ENCODE results near the gene FAM83B. TPM values are rescaled to one million over a fixed set of nuclear protein-coding genes. Genes with fewer than 3 reads are reported as not detected.

FAM83B gene
- total RNA-seq, 2 donors from 2014 or later = 36.6 to 62.8 TPM

DNA sequence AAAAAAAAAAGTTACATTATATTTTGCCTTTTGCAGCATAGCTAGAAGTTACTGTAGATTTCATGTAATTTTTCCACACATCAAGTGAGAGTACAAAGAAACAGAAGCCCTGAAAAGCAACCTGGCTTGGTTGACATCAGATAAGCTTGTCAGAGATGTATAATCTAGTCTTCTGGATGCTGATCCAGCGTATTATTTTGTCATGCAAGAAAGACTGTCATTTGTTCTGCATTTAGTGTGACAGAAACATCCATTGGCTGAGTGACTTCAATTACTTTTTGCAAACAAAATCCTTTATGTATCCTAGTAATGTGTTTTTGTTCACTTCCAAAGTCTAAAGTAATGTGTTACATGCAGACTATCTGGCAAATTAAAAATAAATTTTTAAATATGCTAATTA is 75.3 kb downstream of the FAM83B start:
- TF ChIP-seq CTCF (IDR thresholded peaks at IDR 0.05) = no peak
- H3K27me3 ChIP-seq = no peaks in the 10 kb centered on the region
- H3K9ac ChIP-seq (ENCODE audit: low read depth in 2 of 2, low read length in 2 of 2) = no peak overlapping the region
- intact Hi-C loops (cut with DNase I) = no loop called here
- no peak overlapping the region for H3K4me3 ChIP-seq
- no peaks in the 10 kb centered on the region for H3K36me3 ChIP-seq
- H3K9me3 ChIP-seq = no peaks in the 10 kb centered on the region
- no peaks in the 10 kb centered on the region for H3K4me1 ChIP-seq
- no peak for DNase-seq
- H3K27ac ChIP-seq = no peak overlapping the region

DNA sequence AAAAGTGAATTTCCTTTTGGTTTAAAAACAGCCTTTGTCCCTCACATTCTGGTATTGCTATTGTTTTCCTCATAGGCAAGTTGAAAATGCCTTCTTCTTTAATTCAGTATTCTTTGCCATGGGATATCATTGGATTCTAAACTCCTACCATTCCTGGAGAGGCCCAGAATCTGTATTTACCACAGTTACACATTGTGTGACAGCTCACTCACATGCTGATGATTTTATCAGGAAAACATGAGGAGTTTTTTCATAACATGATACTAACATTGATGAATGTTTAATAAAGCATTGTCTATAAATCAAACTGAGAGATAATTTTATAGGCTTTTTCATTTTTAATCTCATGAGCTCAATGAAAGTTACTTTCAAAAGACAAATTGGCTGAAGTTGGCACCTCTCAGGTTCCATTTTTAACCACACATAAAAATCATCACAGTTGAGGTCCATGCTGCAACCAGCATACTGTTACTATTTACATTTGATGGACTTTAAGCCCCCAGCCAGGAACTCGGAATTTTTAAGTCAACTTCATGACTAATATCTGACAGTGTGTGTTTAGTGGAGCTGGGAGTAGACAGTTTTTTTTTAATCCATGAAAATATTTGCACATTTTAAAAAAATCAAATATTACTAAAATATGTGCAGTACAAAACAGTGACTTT is 82.8 kb downstream of the FAM83B start:
- Histone ChIP-seq H3K27me3 (no peaks in the 10 kb centered on the region), H3K36me3 (no peaks in the 10 kb centered on the region), H3K27ac (no peak overlapping the region), H3K9ac (ENCODE audit: low read depth in 2 of 2, low read length in 2 of 2) (no peak overlapping the region), H3K9me3 (no peaks in the 10 kb centered on the region), H3K4me3 (no peak overlapping the region), H3K4me1 (no peaks in the 10 kb centered on the region)
- TF ChIP-seq CTCF (IDR thresholded peaks at IDR 0.05) = no peak
- intact Hi-C loops (cut with DNase I) = no loop called here
- no peak for DNase-seq

DNA sequence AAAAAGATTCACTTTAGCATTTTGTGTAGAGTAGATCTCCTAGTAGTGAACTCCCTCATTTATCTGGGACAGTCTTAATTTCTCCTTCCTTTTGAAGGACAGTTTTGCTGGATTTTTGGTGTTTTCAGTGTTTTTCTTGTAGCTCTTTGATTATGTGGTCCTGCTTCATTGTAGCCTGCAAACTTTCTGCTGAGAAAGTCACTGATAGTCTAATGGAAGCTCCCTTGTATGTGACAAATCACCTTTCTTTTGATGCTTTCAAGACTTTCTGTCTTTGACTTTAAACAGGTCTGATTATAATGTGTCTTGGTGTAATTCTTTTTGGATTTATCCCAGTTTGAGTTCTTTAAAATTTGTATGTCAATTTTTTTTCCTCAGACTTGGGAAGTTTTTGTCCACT is 86.1 kb downstream of the FAM83B start:
- DNase-seq = no peak
- H3K4me3 ChIP-seq = no peak overlapping the region
- no peaks in the 10 kb centered on the region for H3K27me3 ChIP-seq
- intact Hi-C loops (cut with DNase I) = no loop called here
- no peak overlapping the region for H3K27ac ChIP-seq
- no peak for TF ChIP-seq CTCF (IDR thresholded peaks at IDR 0.05)
- H3K9me3 ChIP-seq = no peaks in the 10 kb centered on the region
- H3K36me3 ChIP-seq = no peaks in the 10 kb centered on the region
- H3K4me1 ChIP-seq = no peaks in the 10 kb centered on the region
- no peak overlapping the region for H3K9ac ChIP-seq (ENCODE audit: low read depth in 2 of 2, low read length in 2 of 2)

- no peak for DNase-seq
- TF ChIP-seq CTCF (IDR thresholded peaks at IDR 0.05) = no peak
- no peak overlapping the region for H3K27ac ChIP-seq
- no peak overlapping the region for H3K4me3 ChIP-seq
- no peak overlapping the region for H3K9ac ChIP-seq (ENCODE audit: low read depth in 2 of 2, low read length in 2 of 2)
- H3K27me3 ChIP-seq = no peaks in the 10 kb centered on the region
- no peaks in the 10 kb centered on the region for H3K4me1 ChIP-seq
- no peaks in the 10 kb centered on the region for H3K36me3 ChIP-seq
- intact Hi-C loops (cut with DNase I) = no loop called here
- H3K9me3 ChIP-seq = no peaks in the 10 kb centered on the region
These were observed 89.2 kb downstream of the FAM83B start for GRCh38 chr6:54935739-54936138.

- Histone ChIP-seq H3K27me3 (no peaks in the 10 kb centered on the region), H3K36me3 (no peaks in the 10 kb centered on the region), H3K4me1 (no peaks in the 10 kb centered on the region), H3K9ac (ENCODE audit: low read depth in 2 of 2, low read length in 2 of 2) (no peak overlapping the region), H3K27ac (no peak overlapping the region), H3K9me3 (no peaks in the 10 kb centered on the region), H3K4me3 (no peak overlapping the region)
- no peak for DNase-seq
- intact Hi-C loops (cut with DNase I) = no loop called here
- no peak for TF ChIP-seq CTCF (IDR thresholded peaks at IDR 0.05)
These were observed 90.8 kb downstream of the FAM83B start for GRCh38 chr6:54937371-54937770.

All from colonic mucosa (tissue), 4 donors.